ENCODE measurements around the gene PRTN3.
"Not testable (repeated sequence)": the region's sequence is repeated elsewhere in the genome, so short reads cannot be mapped to it uniquely, and the experiment has no call there.

The PRTN3 gene

DNA sequence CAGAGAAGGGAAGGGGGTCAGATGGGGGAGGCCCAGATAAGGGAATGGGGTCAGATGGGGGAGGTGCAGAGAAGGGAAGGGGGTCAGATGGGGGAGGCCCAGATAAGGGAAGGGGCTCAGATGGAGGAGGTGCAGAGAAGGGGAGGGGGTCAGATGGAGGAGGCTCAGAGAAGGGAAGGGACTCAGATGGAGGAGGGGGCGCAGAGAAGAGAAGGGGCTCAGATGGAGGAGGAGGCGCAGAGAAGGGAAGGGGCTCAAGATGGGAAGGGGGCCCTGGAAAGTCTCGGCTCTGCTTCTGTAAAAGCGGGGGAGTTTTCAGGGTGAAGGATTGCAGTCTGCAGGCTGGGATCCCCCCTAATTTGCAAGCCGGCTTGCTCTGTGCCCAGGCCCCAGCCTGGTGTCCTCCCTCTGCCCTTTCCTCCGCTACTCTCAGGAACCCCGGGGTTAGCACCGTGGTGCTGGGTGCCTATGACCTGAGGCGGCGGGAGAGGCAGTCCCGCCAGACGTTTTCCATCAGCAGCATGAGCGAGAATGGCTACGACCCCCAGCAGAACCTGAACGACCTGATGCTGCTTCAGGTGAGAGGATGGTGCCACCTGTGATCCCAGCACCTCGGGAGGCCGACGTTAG is 11.6 kb upstream of the PRTN3 start:
- TF ChIP-seq, protein P1, sequence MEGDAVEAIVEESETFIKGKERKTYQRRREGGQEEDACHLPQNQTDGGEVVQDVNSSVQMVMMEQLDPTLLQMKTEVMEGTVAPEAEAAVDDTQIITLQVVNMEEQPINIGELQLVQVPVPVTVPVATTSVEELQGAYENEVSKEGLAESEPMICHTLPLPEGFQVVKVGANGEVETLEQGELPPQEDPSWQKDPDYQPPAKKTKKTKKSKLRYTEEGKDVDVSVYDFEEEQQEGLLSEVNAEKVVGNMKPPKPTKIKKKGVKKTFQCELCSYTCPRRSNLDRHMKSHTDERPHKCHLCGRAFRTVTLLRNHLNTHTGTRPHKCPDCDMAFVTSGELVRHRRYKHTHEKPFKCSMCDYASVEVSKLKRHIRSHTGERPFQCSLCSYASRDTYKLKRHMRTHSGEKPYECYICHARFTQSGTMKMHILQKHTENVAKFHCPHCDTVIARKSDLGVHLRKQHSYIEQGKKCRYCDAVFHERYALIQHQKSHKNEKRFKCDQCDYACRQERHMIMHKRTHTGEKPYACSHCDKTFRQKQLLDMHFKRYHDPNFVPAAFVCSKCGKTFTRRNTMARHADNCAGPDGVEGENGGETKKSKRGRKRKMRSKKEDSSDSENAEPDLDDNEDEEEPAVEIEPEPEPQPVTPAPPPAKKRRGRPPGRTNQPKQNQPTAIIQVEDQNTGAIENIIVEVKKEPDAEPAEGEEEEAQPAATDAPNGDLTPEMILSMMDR (conservative IDR thresholded peaks at IDR 0.05; ENCODE audit: low read length): no peak
- DNase-seq (ENCODE audit: low read depth): no peak
- H3K4me3 ChIP-seq (ENCODE audit: low read length): no peak overlapping the region

DNA sequence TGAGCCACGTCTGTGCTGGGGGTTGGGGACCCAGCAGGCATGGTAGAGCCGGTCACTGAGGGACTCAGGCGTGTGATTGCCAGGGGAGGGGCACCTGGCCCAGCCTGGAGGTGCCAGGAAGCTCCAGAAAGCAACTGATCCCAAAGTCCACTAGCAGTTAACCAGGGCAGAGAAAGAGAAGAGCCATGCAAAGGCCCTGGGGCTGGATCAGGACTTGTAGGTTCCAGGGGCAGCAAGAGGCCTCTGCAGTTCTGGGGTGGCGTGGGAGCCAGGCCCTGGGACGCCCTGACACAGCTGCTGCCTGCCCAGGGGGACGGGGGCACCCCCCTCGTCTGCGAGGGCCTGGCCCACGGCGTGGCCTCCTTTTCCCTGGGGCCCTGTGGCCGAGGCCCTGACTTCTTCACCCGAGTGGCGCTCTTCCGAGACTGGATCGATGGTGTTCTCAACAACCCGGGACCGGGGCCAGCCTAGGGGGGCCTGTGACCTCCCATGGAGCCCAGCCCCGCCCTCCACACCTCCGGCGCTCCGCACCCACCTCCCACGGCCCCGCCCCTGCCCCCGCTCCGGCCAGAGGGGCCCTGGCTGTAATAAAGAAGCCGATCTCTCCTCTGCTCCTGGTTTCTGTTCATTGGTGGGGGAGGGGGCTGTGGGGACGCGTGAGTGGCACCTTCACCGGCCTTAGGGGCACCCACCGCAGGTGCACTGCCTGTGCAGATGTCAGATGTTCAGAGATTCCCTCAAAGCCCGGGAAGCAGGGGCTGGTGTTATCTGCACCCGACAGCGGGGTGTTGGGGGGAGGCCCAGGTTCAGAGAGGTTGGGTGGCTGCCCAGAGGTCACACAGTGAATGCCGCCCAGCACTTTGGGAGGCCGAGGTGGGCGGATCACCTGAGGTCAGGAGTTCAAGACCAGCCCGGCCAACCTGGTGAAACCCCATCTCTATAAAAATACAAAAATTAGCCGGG is 9.1 kb upstream of the PRTN3 start:
- TF ChIP-seq, protein P1 (conservative IDR thresholded peaks at IDR 0.05; ENCODE audit: low read length): no peak
- no peak overlapping the region for H3K4me3 ChIP-seq (ENCODE audit: low read length)
- no peak for DNase-seq (ENCODE audit: low read depth)

DNA sequence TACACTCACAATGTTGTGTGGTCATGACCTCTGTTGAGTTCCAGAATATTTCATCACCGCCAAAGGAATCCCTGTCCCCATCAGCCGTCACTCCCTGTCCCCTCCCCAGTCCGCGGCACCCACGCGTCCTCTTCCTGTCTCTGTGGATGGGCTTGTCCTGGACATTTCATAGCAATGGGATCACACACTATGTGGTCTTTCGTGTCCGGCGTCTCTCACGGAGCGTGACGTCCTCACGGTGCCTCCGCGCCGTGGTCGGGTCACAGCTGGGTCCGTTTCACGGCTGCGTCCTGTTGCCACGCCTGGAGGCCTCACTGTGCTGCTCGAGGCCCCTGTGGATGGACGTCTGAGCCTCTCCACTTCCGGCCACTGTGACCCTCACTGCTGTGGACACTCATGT is 6.6 kb upstream of the PRTN3 start:
- no peak overlapping the region for H3K4me3 ChIP-seq (ENCODE audit: low read length)
- TF ChIP-seq, protein P1 (conservative IDR thresholded peaks at IDR 0.05; ENCODE audit: low read length): no peak

DNA sequence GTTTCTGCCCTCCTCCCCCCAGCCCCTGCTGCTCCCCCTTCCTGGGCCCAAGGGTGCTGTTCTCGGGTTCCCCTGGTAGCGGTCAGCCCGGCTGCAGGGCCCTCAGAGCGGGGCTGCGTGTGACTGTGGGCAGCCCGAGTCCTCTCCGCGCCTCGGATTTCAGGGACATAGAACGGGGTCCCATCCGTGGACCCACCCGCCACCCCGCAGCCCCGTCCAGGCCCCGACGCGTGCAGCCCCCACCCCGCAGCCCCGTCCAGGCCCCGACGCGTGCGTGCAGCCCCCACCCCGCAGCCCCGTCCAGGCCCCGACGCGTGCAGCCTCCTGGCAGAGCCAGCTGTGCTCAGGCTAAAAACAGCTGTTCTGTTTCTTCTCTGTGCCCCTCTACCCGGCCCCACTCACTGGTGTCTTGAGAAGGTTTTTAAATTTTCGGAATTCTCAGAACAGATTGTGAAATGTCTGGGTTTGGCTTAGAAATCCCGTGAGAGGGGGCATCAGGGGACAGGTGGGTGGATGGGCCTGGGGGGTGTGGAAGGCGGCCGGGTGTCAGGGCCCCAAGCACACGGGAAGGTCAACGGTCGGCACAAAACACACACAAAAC is 5.5 kb upstream of the PRTN3 start:
- H3K4me3 ChIP-seq (ENCODE audit: low read length): no peak overlapping the region
- DNase-seq (ENCODE audit: low read depth): no peak
- TF ChIP-seq, protein P1 (conservative IDR thresholded peaks at IDR 0.05; ENCODE audit: low read length): no peak

More for the DNA sequence above, 6.6 kb upstream of the PRTN3 start:
- DNase-seq (ENCODE audit: low read depth): no peak

DNA sequence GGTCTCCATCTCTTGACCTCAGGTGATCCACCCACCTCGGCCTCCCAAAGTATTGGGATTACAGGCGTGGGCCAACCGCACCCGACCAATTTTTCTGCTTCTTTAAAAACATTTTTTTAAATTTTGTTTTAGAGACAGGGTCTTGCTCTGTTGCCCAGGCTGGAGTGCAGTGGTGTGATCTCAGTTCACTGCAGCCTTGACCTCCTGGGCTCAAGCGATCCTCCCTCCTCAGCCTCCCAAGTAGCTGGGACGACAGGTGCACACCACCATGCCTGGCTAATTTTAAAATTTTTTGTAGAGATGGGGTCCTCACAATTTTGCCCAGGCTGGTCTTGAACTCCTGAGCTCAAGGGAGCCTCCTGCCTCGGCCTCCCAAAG is 2.0 kb downstream of the PRTN3 start:
- DNase-seq (ENCODE audit: low read depth); H3K4me3 ChIP-seq (ENCODE audit: low read length): not testable (repeated sequence)

DNA sequence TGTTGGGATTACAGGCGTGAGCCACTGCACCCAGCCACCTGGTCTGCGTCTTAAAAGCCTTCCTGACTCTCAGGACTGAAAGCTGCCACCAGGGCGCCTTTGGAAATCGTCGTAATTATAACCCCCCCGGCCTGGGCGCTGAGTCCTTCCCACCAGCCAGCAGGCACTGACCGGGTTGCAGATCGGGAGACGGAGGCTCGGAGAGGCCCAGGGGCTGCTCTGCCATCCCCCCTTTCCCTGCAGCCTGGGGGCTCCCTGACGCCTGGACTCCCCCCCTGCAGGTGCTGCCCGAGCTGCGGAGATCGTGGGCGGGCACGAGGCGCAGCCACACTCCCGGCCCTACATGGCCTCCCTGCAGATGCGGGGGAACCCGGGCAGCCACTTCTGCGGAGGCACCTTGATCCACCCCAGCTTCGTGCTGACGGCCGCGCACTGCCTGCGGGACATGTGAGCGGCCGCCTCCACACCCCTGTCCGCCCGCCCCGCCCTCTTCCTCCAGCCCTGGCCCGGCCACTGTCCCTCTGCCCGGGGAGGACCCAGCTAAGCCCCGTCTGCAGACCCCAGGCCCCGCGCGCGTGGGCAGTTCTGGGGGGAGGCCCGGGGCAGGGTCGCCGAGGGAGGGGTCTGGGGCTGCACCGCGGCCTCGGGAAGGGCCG is 2.5 kb downstream of the PRTN3 start:
- TF ChIP-seq, protein P1 (conservative IDR thresholded peaks at IDR 0.05; ENCODE audit: low read length): peak; percentile 5; the same call in 1 of the 2 replicates
- H3K4me3 ChIP-seq (ENCODE audit: low read length): no peak overlapping the region
- no peak for DNase-seq (ENCODE audit: low read depth)

All from AG10803 (cell line).